GM12891 (cell line): ENCODE results near the gene AGAP5. TPM values are rescaled to one million over a fixed set of nuclear protein-coding genes. Genes with fewer than 3 reads are reported as not detected.
A peak's percentile ranks its signal among the peaks of the same experiment; 100 is the strongest.
"Not testable (repeated sequence)": the region's sequence is repeated elsewhere in the genome, so short reads cannot be mapped to it uniquely, and the experiment has no call there.

Experiments used
- DNase-seq: peaks from one replicate; pipeline ENCODE4 v3.0.0; 2011; ENCODE audit warnings: low spot score; ENCODE audit not compliant: insufficient read length
- FAIRE-seq: peaks from 2 replicates; lab custom pipeline; 2011; peaks lifted over from hg19 to GRCh38; lab: Jason Lieb, UNC
- PAX5 ChIP-seq: IDR thresholded peaks from 2 replicates; pipeline ENCODE4 v1.6.1; 2011; ENCODE audit warnings: low read length, moderate library complexity, mild to moderate bottlenecking; ENCODE audit not compliant: insufficient read depth, severe bottlenecking
- POLR2A ChIP-seq: IDR thresholded peaks from 2 replicates; pipeline ENCODE4 v1.6.1; 2011; ENCODE audit warnings: low read depth, low read length, control low read depth
- POLR2AphosphoS5 ChIP-seq: IDR thresholded peaks from 2 replicates; pipeline ENCODE4 v1.6.1; 2011; ENCODE audit warnings: low read depth, low read length, control low read depth
- POU2F2 ChIP-seq: IDR thresholded peaks from 2 replicates; pipeline ENCODE4 v1.6.1; 2011; ENCODE audit warnings: low read depth, mild to moderate bottlenecking, control low read depth, low read length, moderate library complexity
- SPI1 ChIP-seq: IDR thresholded peaks from 2 replicates; pipeline ENCODE4 v1.6.1; 2011; ENCODE audit warnings: low read depth, low read length, control low read depth
- TAF1 ChIP-seq: IDR thresholded peaks from 2 replicates; pipeline ENCODE4 v1.6.1; 2011; ENCODE audit warnings: low read depth, low read length, control low read depth
- polyA plus RNA-seq: library from polyadenylated mRNA; unstranded; fragments of >200 nt; gene quantifications from one replicate; pipeline ENCODE4 v1.2.1, GENCODE V29; 2012; ENCODE audit warnings: low read depth, missing spikeins, inconsistent platforms; ENCODE audit not compliant: missing spikeins

AGAP5 gene
- polyA plus RNA-seq, result 2.6 TPM

- DNase-seq, FAIRE-seq: not testable (repeated sequence)
Observed at GRCh38 chr10:73697675-73698159, at the start of gene AGAP5. Gene AGAP5, minus strand, starts transcription at chr10:73698109. Its CDS starts 354 bp downstream, at chr10:73697755.

DNA sequence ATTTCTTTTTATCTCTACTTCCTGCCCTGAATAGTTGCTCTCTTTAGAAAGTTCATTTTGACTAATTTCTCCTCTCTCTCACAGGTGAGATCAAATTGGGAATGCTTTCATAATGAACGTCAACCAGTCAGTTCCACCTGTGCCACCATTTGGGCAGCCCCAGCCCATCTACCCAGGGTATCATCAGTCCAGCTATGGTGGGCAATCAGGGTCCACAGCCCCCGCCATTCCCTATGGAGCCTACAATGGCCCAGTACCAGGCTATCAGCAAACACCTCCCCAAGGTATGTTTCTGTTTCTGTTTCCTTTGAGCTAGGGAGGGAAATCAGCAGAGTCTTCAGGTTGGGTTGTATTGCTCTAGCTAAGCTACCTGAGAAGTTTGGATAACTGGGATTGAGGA lies 48.8 kb upstream of the AGAP5 start:
- FAIRE-seq, result no peak
- DNase-seq, result no peak
- no peak for TF ChIP-seq TAF1
- no peak for TF ChIP-seq POLR2A
- no peak for TF ChIP-seq POU2F2
- TF ChIP-seq PAX5, result no peak
- TF ChIP-seq SPI1, result no peak
- TF ChIP-seq POLR2AphosphoS5, result no peak

DNA sequence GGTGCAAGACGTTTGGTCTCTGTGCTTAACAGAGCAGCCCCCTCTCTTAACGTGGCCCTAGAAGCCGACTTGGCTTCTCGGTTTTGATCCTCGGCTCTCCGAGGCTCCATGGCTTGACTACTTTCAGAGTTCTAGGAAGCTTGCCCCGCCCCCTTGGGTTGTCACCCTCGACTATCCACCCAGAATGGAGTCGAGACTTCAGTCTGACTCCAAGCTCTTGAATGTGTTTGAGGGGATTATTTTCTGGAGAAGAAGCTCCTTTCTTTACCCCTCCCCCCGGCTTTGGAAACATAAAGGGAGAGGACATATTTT lies 46.7 kb upstream of the AGAP5 start:
- DNase-seq (no peak), FAIRE-seq (no peak)
- TF ChIP-seq POLR2A (no peak), SPI1 (no peak), POLR2AphosphoS5 (no peak; the same call in 1 of the 2 replicates), POU2F2 (no peak), TAF1 (no peak), PAX5 (no peak)

DNA sequence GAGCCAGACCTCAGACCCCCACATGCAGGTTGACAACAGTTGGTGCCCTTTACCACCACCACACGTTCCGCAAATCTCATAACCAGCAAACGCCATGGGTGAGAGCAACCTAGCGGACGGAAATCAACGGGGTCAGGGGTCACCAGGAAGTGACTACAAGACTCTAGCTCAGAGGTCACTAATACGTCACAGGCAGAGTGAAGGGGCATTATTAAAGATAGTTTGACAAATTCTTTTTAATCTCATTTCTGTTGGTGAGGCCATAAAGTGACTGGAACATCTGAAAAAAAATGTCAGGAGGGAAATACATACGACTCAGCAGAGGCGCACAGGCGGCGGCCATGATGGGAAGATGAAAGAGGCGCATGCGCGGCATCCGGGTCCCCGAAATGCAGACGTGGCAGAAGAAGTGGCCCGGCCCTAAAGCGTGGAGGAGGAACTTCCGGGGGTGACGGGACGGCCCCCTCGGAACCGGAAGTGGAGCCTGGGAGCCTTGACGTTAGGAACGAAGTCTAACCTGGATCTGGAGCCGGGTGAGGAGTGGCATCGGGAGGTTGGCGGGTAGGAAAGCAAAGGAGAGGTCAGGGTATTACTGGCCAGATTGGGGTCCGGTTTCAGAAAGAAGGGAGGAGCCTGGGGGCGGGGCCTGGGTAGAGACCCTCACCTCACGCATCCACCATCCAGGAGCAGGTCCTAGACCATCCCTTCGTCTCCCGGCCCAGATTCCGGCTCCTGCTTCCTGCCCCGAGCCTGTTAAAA lies 46.2 kb upstream of the AGAP5 start, which contains the start of gene SEC24C:
Gene SEC24C (plus strand): TSS at position 468 of the 759 bp plus-strand sequence. CDS start 2,461 bp downstream, outside the sequence.
- peak; percentile 76 for DNase-seq
- peak; percentile 95 for TF ChIP-seq TAF1
- peak; percentile 82 for TF ChIP-seq POLR2AphosphoS5
- peak; percentile 23; the same call in 1 of the 2 replicates for TF ChIP-seq POU2F2
- peak; percentile 84 for TF ChIP-seq POLR2A
- no peak for TF ChIP-seq PAX5
- TF ChIP-seq SPI1, result peak; percentile 54
- FAIRE-seq, result peak; percentile 81

GRCh38 chr10:73743327-73743904 lies 45.5 kb upstream of the AGAP5 start:
- FAIRE-seq (no peak), DNase-seq (no peak)
- TF ChIP-seq POLR2A (no peak), PAX5 (no peak), TAF1 (no peak), POLR2AphosphoS5 (no peak), POU2F2 (no peak), SPI1 (no peak)

DNA sequence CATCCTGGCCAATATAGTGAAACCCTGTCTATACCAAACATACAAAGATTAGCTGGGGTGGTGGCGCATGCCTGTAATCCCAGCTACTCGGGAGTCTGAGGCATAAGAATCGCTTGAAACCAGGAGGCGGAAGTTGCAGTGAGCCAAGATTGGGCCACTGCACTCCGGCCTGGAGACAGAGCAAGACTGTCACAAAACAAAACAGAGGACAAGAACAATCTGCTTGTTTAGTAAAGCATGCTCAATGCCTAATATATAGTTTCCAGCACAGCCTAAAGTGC lies 44.5 kb upstream of the AGAP5 start:
- DNase-seq, result no peak
- no peak for FAIRE-seq
- no peak for TF ChIP-seq POU2F2
- TF ChIP-seq TAF1, result no peak
- TF ChIP-seq POLR2AphosphoS5, result 0 out of 2 replicates have a peak, but pooled peaks have one; percentile 31
- peak; percentile 38 for TF ChIP-seq POLR2A

DNA sequence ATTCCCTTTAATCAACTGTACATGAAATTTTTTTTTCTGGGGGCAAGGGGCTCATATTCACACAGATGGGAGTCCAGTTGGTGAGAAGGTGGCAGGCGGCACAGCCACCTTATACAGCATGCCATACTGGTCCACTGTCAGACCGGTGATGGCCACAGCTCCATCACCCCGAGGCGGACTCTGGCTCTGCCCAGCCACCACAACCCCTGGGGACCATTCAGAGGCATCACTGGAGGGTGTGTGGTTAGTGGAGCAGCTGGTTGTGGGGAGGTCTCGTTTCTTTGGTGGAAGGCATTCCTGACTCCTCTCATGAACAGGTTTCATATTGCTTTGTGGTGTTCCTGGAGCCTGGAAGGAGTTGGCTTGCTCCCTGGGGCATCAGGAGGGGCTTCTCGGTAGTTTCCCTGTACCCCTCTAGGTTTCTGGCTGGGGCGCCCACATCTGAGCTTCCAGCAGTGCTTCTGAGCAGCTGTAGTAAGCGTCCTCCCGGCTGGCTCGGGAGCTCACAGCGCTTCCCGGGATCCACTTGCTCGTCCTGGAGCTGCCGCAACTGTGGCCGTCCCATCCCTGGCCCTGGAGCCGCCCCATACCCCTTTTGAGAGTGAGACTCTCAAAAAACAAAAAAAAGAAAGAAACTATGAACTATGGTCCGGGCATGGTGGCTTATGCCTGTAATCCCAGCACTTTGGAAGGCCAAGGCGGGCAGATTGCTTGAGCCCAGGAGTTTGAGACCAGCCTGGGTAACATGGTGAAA lies 42.8 kb upstream of the AGAP5 start:
- not testable (repeated sequence) for FAIRE-seq, DNase-seq

GRCh38 chr10:73734796-73735305 lies 36.9 kb upstream of the AGAP5 start:
- no peak for FAIRE-seq
- no peak for DNase-seq
- no peak for TF ChIP-seq POLR2AphosphoS5
- TF ChIP-seq POU2F2, result no peak
- no peak for TF ChIP-seq PAX5
- no peak for TF ChIP-seq TAF1
- no peak for TF ChIP-seq POLR2A
- TF ChIP-seq SPI1, result no peak

GRCh38 chr10:73734028-73734720 lies 36.3 kb upstream of the AGAP5 start:
- DNase-seq (no peak), FAIRE-seq (no peak)
- TF ChIP-seq POLR2A (no peak), SPI1 (no peak), TAF1 (no peak), POU2F2 (no peak), PAX5 (no peak), POLR2AphosphoS5 (no peak)

GRCh38 chr10:73732931-73733623 lies 35.2 kb upstream of the AGAP5 start:
- TF ChIP-seq POLR2A (no peak), PAX5 (no peak), TAF1 (no peak), POU2F2 (no peak), SPI1 (no peak), POLR2AphosphoS5 (no peak)
- DNase-seq (no peak), FAIRE-seq (no peak)
